HCT116 (cell line): Measurements from ENCODE around the gene OR2D3. TPM values are rescaled to one million over a fixed set of nuclear protein-coding genes. Genes with fewer than 3 reads are reported as not detected.

Experiments
- ATAC-seq: fragments of 200-7000 bp; cut with Tn5 transposase; 2 replicates; pipeline ENCODE4 v1.9.1; 2020; ENCODE audit warnings: mild to moderate bottlenecking, moderate library complexity
- BruUV-seq: library from RNA; stranded (reverse); fragments of 400-500 nt; replicated peaks from 2 replicates; lab custom pipeline; 2021; lab: Mats Ljungman, UMichigan
- CTCF ChIA-PET: fragments of 300-600 bp; sonication (Branson Sonifier 250); formaldehyde crosslinking; loops from one replicate; lab custom pipeline; 2021; ENCODE audit warnings: antibody characterized with exemption; lab: Charles Lee
- POLR2A ChIA-PET: fragments of 300-600, 350-600 bp; sonication (Branson Sonifier 250); formaldehyde crosslinking; loops from one replicate; lab custom pipeline; 2021; ENCODE audit warnings: antibody characterized with exemption; lab: Charles Lee
- RAD21 ChIA-PET, 2 experiments: fragments of 300-600 bp; sonication (Branson Sonifier 250); formaldehyde crosslinking; loops; one replicate each; lab custom pipeline; 2023; ENCODE audit warnings: low total read pairs in 2 of 2; ENCODE audit not compliant: uncharacterized antibody in 2 of 2, unreplicated experiment in 2 of 2, low non-redundant PET in 1 of 2; lab: Charles Lee
- DNase-seq: peaks from one replicate; pipeline ENCODE4 v3.0.0-alpha.2; 2010; ENCODE audit warnings: low read depth, low spot score
- H2AFZ ChIP-seq: fragments of 200-600 bp; shearing (Covaris generic), sonication (generic); 2 replicates; pipeline ENCODE4 v1.6.1; 2017; ENCODE audit warnings: low read depth, mixed run types, mixed read lengths, antibody characterized with exemption, low read length; ENCODE audit not compliant: poor library complexity, severe bottlenecking
- H3K27ac ChIP-seq: 2 replicates; pipeline ENCODE4 v1.5.1; 2012; ENCODE audit warnings: low read depth, low read length
- H3K27me3 ChIP-seq: fragments of 200-600 bp; sonication (generic); 2 replicates; pipeline ENCODE4 v1.6.1; 2016; ENCODE audit warnings: mixed run types, low read length, mixed read lengths; ENCODE audit not compliant: insufficient read depth
- H3K36me3 ChIP-seq, 2 experiments: fragments of 200-500 bp in 1 of 2; fragments of 200-600 bp in 1 of 2; sonication (Bioruptor generic) in 1 of 2; sonication (generic) in 1 of 2; 2 replicates each; pipeline versions ENCODE4 v1.5.1 to v1.6.1; 2014 to 2016; ENCODE audit warnings: low read length in 2 of 2, inconsistent platforms in 1 of 2, mixed read lengths in 1 of 2, mixed run types in 1 of 2; ENCODE audit not compliant: insufficient read depth in 2 of 2, control insufficient read depth in 1 of 2
- H3K4me1 ChIP-seq, 2 experiments: fragments of 200-600 bp in 1 of 2; sonication (generic) in 1 of 2; 2 replicates each; pipeline versions ENCODE4 v1.5.1 to v1.6.1; 2012 to 2017; ENCODE audit warnings: low read length in 2 of 2, inconsistent platforms in 1 of 2, mild to moderate bottlenecking in 1 of 2, mixed read lengths in 1 of 2, mixed run types in 1 of 2, moderate library complexity in 1 of 2; ENCODE audit not compliant: insufficient read depth in 2 of 2, control insufficient read depth in 1 of 2
- H3K4me2 ChIP-seq: fragments of 200-600 bp; sonication (generic); 2 replicates; pipeline ENCODE4 v1.6.1; 2017; ENCODE audit warnings: mixed run types, low read length, mixed read lengths
- H3K4me3 ChIP-seq, 2 experiments: fragments of 200-600 bp in 1 of 2; sonication (generic) in 1 of 2; replicated peaks in 1 of 2; 2 replicates each; pipeline ENCODE4 v1.5.1; 2011 to 2016; ENCODE audit warnings: low read length in 2 of 2, control low read depth in 1 of 2, low read depth in 1 of 2, mild to moderate bottlenecking in 1 of 2, mixed read lengths in 1 of 2, mixed run types in 1 of 2
- H3K79me2 ChIP-seq: fragments of 200-600 bp; sonication (generic); 2 replicates; pipeline ENCODE4 v1.6.1; 2017; ENCODE audit warnings: mild to moderate bottlenecking, mixed run types, low read length, moderate library complexity, mixed read lengths; ENCODE audit not compliant: insufficient read depth
- H3K9ac ChIP-seq: fragments of 200-600 bp; sonication (generic); 2 replicates; pipeline ENCODE4 v1.6.1; 2016; ENCODE audit warnings: low read length, mixed read lengths
- H3K9me2 ChIP-seq: fragments of 200-600 bp; sonication (generic), shearing (Covaris generic); 2 replicates; pipeline ENCODE4 v1.6.1; 2017; ENCODE audit warnings: mixed run types, mild to moderate bottlenecking, moderate library complexity; ENCODE audit not compliant: insufficient read depth
- H3K9me3 ChIP-seq, 2 experiments: fragments of 200-500 bp in 1 of 2; fragments of 200-600 bp in 1 of 2; sonication (Bioruptor generic) in 1 of 2; sonication (generic) in 1 of 2; 2 replicates each; pipeline ENCODE4 v1.6.1; 2014 to 2017; ENCODE audit warnings: low read length in 2 of 2, mixed read lengths in 2 of 2, inconsistent platforms in 1 of 2, low read depth in 1 of 2, mild to moderate bottlenecking in 1 of 2, mixed run types in 1 of 2, moderate library complexity in 1 of 2; ENCODE audit not compliant: control insufficient read depth in 1 of 2, insufficient read depth in 1 of 2
- H4K20me1 ChIP-seq: fragments of 200-600 bp; sonication (generic), shearing (Covaris generic); 2 replicates; pipeline ENCODE4 v1.6.1; 2017; ENCODE audit warnings: mixed run types, mild to moderate bottlenecking, moderate library complexity; ENCODE audit not compliant: insufficient read depth
- CBX3 ChIP-seq: IDR thresholded peaks from 2 replicates; pipeline ENCODE4 v1.6.1; 2012; ENCODE audit warnings: low read depth
- CEBPB ChIP-seq: IDR thresholded peaks from 2 replicates; pipeline ENCODE4 v1.6.1; 2012; ENCODE audit warnings: low read depth
- CTCF ChIP-seq, 3 experiments: fragments of 200-600 bp in 1 of 3; sonication (generic) in 1 of 3; IDR thresholded peaks in 2 of 3; conservative IDR thresholded peaks in 1 of 3; 2 replicates each; pipeline ENCODE4 v1.5.1; 2012 to 2017; ENCODE audit warnings: low read depth in 2 of 3, low read length in 2 of 3, antibody characterized with exemption in 1 of 3, borderline replicate concordance in 1 of 3, control low read depth in 1 of 3, mild to moderate bottlenecking in 1 of 3, mixed read lengths in 1 of 3, mixed run types in 1 of 3, moderate library complexity in 1 of 3; ENCODE audit not compliant: insufficient read depth in 1 of 3
- EGR1 ChIP-seq: IDR thresholded peaks from 2 replicates; pipeline ENCODE4 v1.6.1; 2012; ENCODE audit warnings: low read depth
- ELF1 ChIP-seq: IDR thresholded peaks from 2 replicates; pipeline ENCODE4 v1.6.1; 2012; ENCODE audit warnings: low read depth, borderline replicate concordance
- JUND ChIP-seq: IDR thresholded peaks from 2 replicates; pipeline ENCODE4 v1.6.1; 2012
- MAX ChIP-seq: IDR thresholded peaks from 2 replicates; pipeline ENCODE4 v1.6.1; 2012
- POLR2AphosphoS5 ChIP-seq: IDR thresholded peaks from 2 replicates; pipeline ENCODE4 v1.6.1; 2011; ENCODE audit warnings: mild to moderate bottlenecking, low read depth, low read length, moderate library complexity
- intact Hi-C: fragments of 100-400 bp; cut with micrococcal nuclease; formaldehyde crosslinking; loops from 2 replicates; pipeline ENCODE4 v1.10.0; 2022
- total RNA-seq: library from RNA; stranded (reverse); gene quantifications from one replicate; pipeline ENCODE4 v1.2.1, GENCODE V29; 2021; ENCODE audit not compliant: unreplicated experiment
- TF ChIP-seq, protein P1 (sequence below): IDR thresholded peaks from 2 replicates; pipeline ENCODE4 v1.6.1; 2011; ENCODE audit warnings: mild to moderate bottlenecking, low read length, moderate library complexity; ENCODE audit not compliant: insufficient replicate concordance; ENCODE audit errors: extremely low read depth

The OR2D3 gene
- total RNA-seq, 1 experiment from 2014 or later = not detected

DNA sequence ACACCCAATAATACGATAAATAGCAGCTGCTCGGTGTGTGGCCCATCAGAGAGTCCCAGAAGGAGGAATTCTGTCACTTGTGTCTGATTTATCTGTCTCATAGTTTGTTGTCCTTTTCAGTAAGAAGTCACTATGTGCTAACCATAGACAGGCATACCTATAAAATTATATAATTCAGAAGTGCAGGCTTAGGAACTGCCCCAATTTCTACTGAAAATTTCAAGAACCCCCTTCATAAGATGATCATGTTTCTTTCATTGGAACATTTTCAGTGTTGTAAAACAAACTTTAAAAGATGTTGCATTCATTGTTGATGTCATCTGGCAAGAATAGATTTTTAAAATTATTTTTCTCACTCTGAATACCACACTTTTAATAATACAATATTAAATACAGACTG, 28.4 kb upstream of the OR2D3 start, which contains the start of gene OR2D2:
Gene OR2D2 (minus strand): TSS at position 101 of the 400 bp plus-strand sequence. CDS start 0 bp downstream, at position 101.
- Histone ChIP-seq H2AFZ (no peak within 1 kb of the TSS), H3K4me1 (no peaks in the 10 kb centered on the region), H3K36me3 (no peaks in the 10 kb centered on the region), H3K79me2 (no peaks in the 10 kb centered on the region), H3K4me2 (no peak within 1 kb of the TSS), H3K9me3 (no peaks in the 10 kb centered on the region), H3K27ac (no peak within 1 kb of the TSS), H3K9ac (no peak within 1 kb of the TSS), H3K9me2 (no peaks in the 10 kb centered on the region), H3K27me3 (peaks cover 34% of the 10 kb centered on the region), H3K4me3 (no peak within 1 kb of the TSS), H4K20me1 (no peaks in the 10 kb centered on the region)
- TF ChIP-seq POLR2AphosphoS5 (no peak), CEBPB (no peak), ELF1 (no peak), CTCF (IDR thresholded peaks at IDR 0.05 in 2 of 3, conservative IDR thresholded peaks at IDR 0.05 in 1 of 3; ENCODE audit: borderline replicate concordance in 1 of 3, insufficient read depth in 1 of 3, low read depth in 2 of 3, low read length in 2 of 3) (no peak), JUND (no peak), MAX (no peak), EGR1 (no peak), CBX3 (no peak)
- TF ChIP-seq, protein P1, sequence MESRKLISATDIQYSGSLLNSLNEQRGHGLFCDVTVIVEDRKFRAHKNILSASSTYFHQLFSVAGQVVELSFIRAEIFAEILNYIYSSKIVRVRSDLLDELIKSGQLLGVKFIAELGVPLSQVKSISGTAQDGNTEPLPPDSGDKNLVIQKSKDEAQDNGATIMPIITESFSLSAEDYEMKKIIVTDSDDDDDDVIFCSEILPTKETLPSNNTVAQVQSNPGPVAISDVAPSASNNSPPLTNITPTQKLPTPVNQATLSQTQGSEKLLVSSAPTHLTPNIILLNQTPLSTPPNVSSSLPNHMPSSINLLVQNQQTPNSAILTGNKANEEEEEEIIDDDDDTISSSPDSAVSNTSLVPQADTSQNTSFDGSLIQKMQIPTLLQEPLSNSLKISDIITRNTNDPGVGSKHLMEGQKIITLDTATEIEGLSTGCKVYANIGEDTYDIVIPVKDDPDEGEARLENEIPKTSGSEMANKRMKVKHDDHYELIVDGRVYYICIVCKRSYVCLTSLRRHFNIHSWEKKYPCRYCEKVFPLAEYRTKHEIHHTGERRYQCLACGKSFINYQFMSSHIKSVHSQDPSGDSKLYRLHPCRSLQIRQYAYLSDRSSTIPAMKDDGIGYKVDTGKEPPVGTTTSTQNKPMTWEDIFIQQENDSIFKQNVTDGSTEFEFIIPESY = no peak
- ChIA-PET POLR2A (no interaction called here), RAD21 (no interaction called here), CTCF (no interaction called here)
- ATAC-seq (no peak), DNase-seq (no peak)
- BruUV-seq = no TSS peak
- intact Hi-C loops = no loop called here
